ENCODE measurements around the gene JAGN1.

- TF ChIP-seq CTCF (IDR thresholded peaks at IDR 0.05) (peak; percentile 68 to 91 (median 82)), POLR2A (IDR thresholded peaks at IDR 0.05) (no peak)
Observed at GRCh38 chr3:9932843-9933560, 42.6 kb downstream of the JAGN1 start.

Data from uterus (tissue), 2 donors.